GM13977 (cell line): ENCODE measurements around the gene CNTNAP5.

ENCODE experiments used
- DNase-seq: peaks from one replicate; pipeline ENCODE4 v3.0.0; 2012; ENCODE audit warnings: low spot score
- CTCF ChIP-seq: IDR thresholded peaks from 2 replicates; pipeline ENCODE4 v1.5.1; 2012; ENCODE audit warnings: mild to moderate bottlenecking, control low read depth; ENCODE audit not compliant: insufficient read depth; ENCODE audit errors: extremely low read depth, missing control alignments
- in situ Hi-C: fragments of 300-500 bp; cut with MboI; formaldehyde crosslinking; loops from one replicate; pipeline ENCODE4 v1.12.0; 2022; ENCODE audit warnings: low sequenced_read_pairs, low pct_unique_long_range_greater_than_20kb, mixed read lengths, inconsistent platforms; ENCODE audit not compliant: unreplicated experiment

CNTNAP5 gene

GRCh38 chr2:124920448-124920847 is 895.4 kb downstream of the CNTNAP5 start:
- no peak for TF ChIP-seq CTCF
- in situ Hi-C loops, result no loop called here
- no peak for DNase-seq

GRCh38 chr2:124921191-124921590 is 896.1 kb downstream of the CNTNAP5 start:
- in situ Hi-C loops, result no loop called here
- DNase-seq, result no peak
- TF ChIP-seq CTCF, result no peak

GRCh38 chr2:124923097-124923496 is 898.0 kb downstream of the CNTNAP5 start:
- DNase-seq, result no peak
- in situ Hi-C loops, result no loop called here
- no peak for TF ChIP-seq CTCF

- TF ChIP-seq CTCF, result no peak
- in situ Hi-C loops, result no loop called here
- no peak for DNase-seq
These were observed 908.8 kb downstream of the CNTNAP5 start for GRCh38 chr2:124933883-124934282.

- no peak for TF ChIP-seq CTCF
- no peak for DNase-seq
- in situ Hi-C loops, result no loop called here
These were observed 928.8 kb downstream of the CNTNAP5 start for GRCh38 chr2:124953921-124954320.

- in situ Hi-C loops, result no loop called here
- DNase-seq, result no peak
- TF ChIP-seq CTCF, result no peak
These were observed 934.5 kb downstream of the CNTNAP5 start for GRCh38 chr2:124959581-124959980.

- in situ Hi-C loops, result no loop called here
- TF ChIP-seq CTCF, result no peak
These were observed 936.0 kb downstream of the CNTNAP5 start for GRCh38 chr2:124961132-124961531.

More at GRCh38 chr2:124961132-124961531, 936.0 kb downstream of the CNTNAP5 start:
- no peak for DNase-seq
